Cardiac fibroblast (primary cell): ENCODE measurements around the gene SUCO.
A peak's percentile ranks its signal among the peaks of the same experiment; 100 is the strongest.
"Not testable (repeated sequence)": the region's sequence is repeated elsewhere in the genome, so short reads cannot be mapped to it uniquely, and the experiment has no call there.

Source experiments
- DNase-seq, 2 donors: peaks; one replicate each; pipeline versions ENCODE4 v3.0.0 to v3.0.0-alpha.2; 2010; ENCODE audit warnings: low read depth in 2 of 2
- H3K4me3 ChIP-seq, 2 donors: replicated peaks in 1 of 2; 1 replicate in 1 of 2; 2 replicates in 1 of 2; pipeline ENCODE4 v1.5.1; 2011; ENCODE audit warnings: low read depth in 2 of 2, low read length in 2 of 2, mild to moderate bottlenecking in 2 of 2, moderate library complexity in 1 of 2
- CTCF ChIP-seq: IDR thresholded peaks from one replicate; pipeline ENCODE4 v1.5.1; 2011; ENCODE audit warnings: low read depth, mild to moderate bottlenecking, low read length, inconsistent platforms

The SUCO gene

GRCh38 chr1:172588296-172589291, 55.6 kb downstream of the SUCO start:
- peak overlapping the region in 1 of 2 donors; percentile 37 for H3K4me3 ChIP-seq
- DNase-seq, result peak; percentile 82 to 91
- TF ChIP-seq CTCF, result no peak

GRCh38 chr1:172589553-172589952, 56.6 kb downstream of the SUCO start:
- peak overlapping the region in 1 of 2 donors; percentile 6 for H3K4me3 ChIP-seq
- no peak for DNase-seq
- no peak for TF ChIP-seq CTCF

GRCh38 chr1:172591429-172591828, 58.5 kb downstream of the SUCO start:
- not testable (repeated sequence) for H3K4me3 ChIP-seq, DNase-seq

- not testable (repeated sequence) for H3K4me3 ChIP-seq, DNase-seq
Measured at GRCh38 chr1:172595066-172595465, 62.1 kb downstream of the SUCO start.

GRCh38 chr1:172596782-172597181, 63.8 kb downstream of the SUCO start:
- not testable (repeated sequence) for DNase-seq, H3K4me3 ChIP-seq

- H3K4me3 ChIP-seq, result no peak overlapping the region
- no peak for DNase-seq
- TF ChIP-seq CTCF, result no peak
Measured at GRCh38 chr1:172599912-172600311, 67.0 kb downstream of the SUCO start.

GRCh38 chr1:172600615-172601014, 67.7 kb downstream of the SUCO start:
- no peak for DNase-seq
- TF ChIP-seq CTCF, result no peak
- H3K4me3 ChIP-seq, result no peak overlapping the region

- no peak for TF ChIP-seq CTCF
- H3K4me3 ChIP-seq, result no peak overlapping the region
- no peak for DNase-seq
Measured at GRCh38 chr1:172601046-172601630, 68.2 kb downstream of the SUCO start.
